ENCODE results near the gene TSPAN18. TPM values are rescaled to one million over a fixed set of nuclear protein-coding genes. Genes with fewer than 3 reads are reported as not detected.

Gene TSPAN18
- total RNA-seq, 1 experiment from 2014 or later: 2.8 TPM

GRCh38 chr11:44972746-44973435, 246.1 kb downstream of the TSPAN18 start:
- Histone ChIP-seq H3K36me3 (ENCODE audit: insufficient read depth, low read length, poor library complexity, severe bottlenecking) (no peaks in the 10 kb centered on the region), H3K4me1 (ENCODE audit: insufficient read depth, low read length, poor library complexity, severe bottlenecking) (peaks cover 8% of the 10 kb centered on the region), H3K4me3 (ENCODE audit: low read depth, low read length, poor library complexity, severe bottlenecking) (no peak overlapping the region), H3K27me3 (replicated peaks; ENCODE audit: insufficient read depth, low read depth, low read length, poor library complexity) (no peaks in the 10 kb centered on the region), H3K27ac (ENCODE audit: low read depth, low read length, poor library complexity, severe bottlenecking) (no peak overlapping the region), H3K9me3 (ENCODE audit: low read depth, low read length, poor library complexity, severe bottlenecking) (no peaks in the 10 kb centered on the region)
- CTCF ChIA-PET: no interaction called here
- no TSS peak for BruUV-seq (replicated peaks)
- no peak for DNase-seq (ENCODE audit: low spot score)
- no peak for TF ChIP-seq EZH2 (IDR thresholded peaks at IDR 0.05; ENCODE audit: borderline replicate concordance, low read depth, low read length, poor library complexity, severe bottlenecking)
- TF ChIP-seq, protein P1, sequence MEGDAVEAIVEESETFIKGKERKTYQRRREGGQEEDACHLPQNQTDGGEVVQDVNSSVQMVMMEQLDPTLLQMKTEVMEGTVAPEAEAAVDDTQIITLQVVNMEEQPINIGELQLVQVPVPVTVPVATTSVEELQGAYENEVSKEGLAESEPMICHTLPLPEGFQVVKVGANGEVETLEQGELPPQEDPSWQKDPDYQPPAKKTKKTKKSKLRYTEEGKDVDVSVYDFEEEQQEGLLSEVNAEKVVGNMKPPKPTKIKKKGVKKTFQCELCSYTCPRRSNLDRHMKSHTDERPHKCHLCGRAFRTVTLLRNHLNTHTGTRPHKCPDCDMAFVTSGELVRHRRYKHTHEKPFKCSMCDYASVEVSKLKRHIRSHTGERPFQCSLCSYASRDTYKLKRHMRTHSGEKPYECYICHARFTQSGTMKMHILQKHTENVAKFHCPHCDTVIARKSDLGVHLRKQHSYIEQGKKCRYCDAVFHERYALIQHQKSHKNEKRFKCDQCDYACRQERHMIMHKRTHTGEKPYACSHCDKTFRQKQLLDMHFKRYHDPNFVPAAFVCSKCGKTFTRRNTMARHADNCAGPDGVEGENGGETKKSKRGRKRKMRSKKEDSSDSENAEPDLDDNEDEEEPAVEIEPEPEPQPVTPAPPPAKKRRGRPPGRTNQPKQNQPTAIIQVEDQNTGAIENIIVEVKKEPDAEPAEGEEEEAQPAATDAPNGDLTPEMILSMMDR (conservative IDR thresholded peaks at IDR 0.05; ENCODE audit: low read depth, low read length): no peak
- POLR2A ChIA-PET (ENCODE audit: low non-redundant PET): no interaction called here
- intact Hi-C loops (cut with micrococcal nuclease; ENCODE audit: unreplicated experiment): no loop called here

DNA sequence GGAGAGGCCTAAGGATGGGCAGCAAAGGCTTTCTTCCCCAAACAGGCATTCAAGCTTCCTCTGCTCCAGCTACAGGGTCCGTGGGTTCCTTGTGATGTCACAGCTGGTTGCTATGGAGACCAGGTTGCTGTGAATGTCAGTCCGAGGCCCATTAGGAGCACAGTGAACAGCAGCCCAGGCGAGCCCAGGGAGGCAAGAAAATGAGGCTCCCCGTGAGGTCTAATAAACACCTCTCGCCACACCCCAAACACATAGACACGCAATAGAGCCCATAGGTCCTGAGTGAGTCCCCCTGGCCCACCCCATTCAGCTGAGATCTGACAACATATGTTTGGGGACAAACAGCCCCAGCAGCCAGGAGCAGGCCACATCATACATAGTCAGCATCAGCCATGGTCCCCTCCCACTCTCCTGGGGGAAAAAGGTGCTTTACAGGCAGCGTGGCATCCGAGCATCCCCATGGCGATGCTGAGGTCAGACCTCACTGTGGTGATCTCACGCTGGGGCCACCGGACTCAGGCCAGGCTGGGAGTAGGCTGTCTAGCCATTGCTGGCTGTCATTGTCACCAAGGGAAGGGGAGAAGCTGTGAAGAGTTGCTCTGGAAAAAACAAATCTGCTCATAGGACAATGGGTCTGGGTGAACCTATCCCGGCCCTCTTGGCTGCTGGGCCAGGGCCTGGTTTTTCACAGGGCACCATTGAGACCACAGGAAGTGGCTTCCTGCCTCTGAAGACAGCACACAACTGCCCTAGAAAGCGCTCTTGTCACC, 247.1 kb downstream of the TSPAN18 start:
- H3K4me1 ChIP-seq (ENCODE audit: insufficient read depth, low read length, poor library complexity, severe bottlenecking): peaks cover 15% of the 10 kb centered on the region
- no peak for DNase-seq (ENCODE audit: low spot score)
- no peak overlapping the region for H3K4me3 ChIP-seq (ENCODE audit: low read depth, low read length, poor library complexity, severe bottlenecking)
- H3K36me3 ChIP-seq (ENCODE audit: insufficient read depth, low read length, poor library complexity, severe bottlenecking): no peaks in the 10 kb centered on the region
- intact Hi-C loops (cut with micrococcal nuclease; ENCODE audit: unreplicated experiment): no loop called here
- ChIA-PET CTCF (no interaction called here), POLR2A (ENCODE audit: low non-redundant PET) (no interaction called here)
- TF ChIP-seq EZH2 (IDR thresholded peaks at IDR 0.05; ENCODE audit: borderline replicate concordance, low read depth, low read length, poor library complexity, severe bottlenecking): no peak
- TF ChIP-seq, protein P1 (conservative IDR thresholded peaks at IDR 0.05; ENCODE audit: low read depth, low read length): no peak
- no peaks in the 10 kb centered on the region for H3K9me3 ChIP-seq (ENCODE audit: low read depth, low read length, poor library complexity, severe bottlenecking)
- H3K27ac ChIP-seq (ENCODE audit: low read depth, low read length, poor library complexity, severe bottlenecking): no peak overlapping the region
- no TSS peak for BruUV-seq (replicated peaks)
- H3K27me3 ChIP-seq (replicated peaks; ENCODE audit: insufficient read depth, low read depth, low read length, poor library complexity): no peaks in the 10 kb centered on the region

DNA sequence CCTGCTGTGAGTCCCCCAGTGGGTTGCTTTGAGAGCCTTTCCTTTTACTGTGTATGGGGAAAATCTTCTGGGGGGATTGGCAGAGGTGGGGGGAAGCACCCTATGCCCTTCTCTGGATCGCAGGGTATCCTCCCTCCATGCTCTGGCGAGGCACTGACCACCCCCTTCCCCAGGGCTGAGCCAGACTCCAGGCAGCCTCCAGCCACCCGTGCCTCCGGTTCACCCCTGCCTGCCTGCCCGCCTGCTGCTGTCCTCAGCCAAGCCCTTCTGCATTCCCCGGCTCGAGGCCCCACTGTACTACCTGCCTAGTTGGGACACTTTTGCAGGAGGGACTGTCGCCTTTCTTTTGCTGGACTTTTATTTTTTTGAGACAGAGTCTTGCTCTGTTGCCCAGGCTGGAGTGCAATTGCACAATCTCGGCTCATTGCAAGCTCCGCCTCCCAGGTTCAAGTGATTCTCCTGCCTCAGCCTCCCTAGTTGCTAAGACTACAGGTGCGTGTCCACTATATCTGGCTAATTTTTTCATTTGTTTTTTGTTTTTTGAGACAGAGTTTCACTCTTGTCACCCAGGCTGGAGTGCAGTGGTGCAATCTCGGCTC, 247.7 kb downstream of the TSPAN18 start:
- CTCF ChIA-PET: no interaction called here
- no peak for DNase-seq (ENCODE audit: low spot score)
- Histone ChIP-seq H3K4me1 (ENCODE audit: insufficient read depth, low read length, poor library complexity, severe bottlenecking) (peaks cover 15% of the 10 kb centered on the region), H3K36me3 (ENCODE audit: insufficient read depth, low read length, poor library complexity, severe bottlenecking) (no peaks in the 10 kb centered on the region), H3K9me3 (ENCODE audit: low read depth, low read length, poor library complexity, severe bottlenecking) (no peaks in the 10 kb centered on the region), H3K27me3 (replicated peaks; ENCODE audit: insufficient read depth, low read depth, low read length, poor library complexity) (no peaks in the 10 kb centered on the region), H3K4me3 (ENCODE audit: low read depth, low read length, poor library complexity, severe bottlenecking) (no peak overlapping the region), H3K27ac (ENCODE audit: low read depth, low read length, poor library complexity, severe bottlenecking) (no peak overlapping the region)
- TF ChIP-seq EZH2 (IDR thresholded peaks at IDR 0.05; ENCODE audit: borderline replicate concordance, low read depth, low read length, poor library complexity, severe bottlenecking): no peak
- TF ChIP-seq, protein P1 (conservative IDR thresholded peaks at IDR 0.05; ENCODE audit: low read depth, low read length): no peak
- intact Hi-C loops (cut with micrococcal nuclease; ENCODE audit: unreplicated experiment): no loop called here
- no TSS peak for BruUV-seq (replicated peaks)
- POLR2A ChIA-PET (ENCODE audit: low non-redundant PET): no interaction called here

Measured in A673 (cell line).